Measurements from ENCODE around the gene HYDIN.
A peak's percentile ranks its signal among the peaks of the same experiment; 100 is the strongest.
"Not testable (repeated sequence)": the region's sequence is repeated elsewhere in the genome, so short reads cannot be mapped to it uniquely, and the experiment has no call there.

The HYDIN gene

GRCh38 chr16:71225145-71225544 lies 5.4 kb downstream of the HYDIN start:
- no peak for DNase-seq (ENCODE audit: low read depth, low spot score)

- no peak for DNase-seq (ENCODE audit: low read depth, low spot score)
Measured at GRCh38 chr16:71218306-71218963, 12.1 kb downstream of the HYDIN start.

GRCh38 chr16:71217506-71217905 lies 13.0 kb downstream of the HYDIN start:
- no peak for DNase-seq (ENCODE audit: low read depth, low spot score)

- no peak for DNase-seq (ENCODE audit: low read depth, low spot score)
Measured at GRCh38 chr16:71216714-71217113, 13.8 kb downstream of the HYDIN start.

GRCh38 chr16:71214746-71215381 lies 15.7 kb downstream of the HYDIN start:
- DNase-seq (ENCODE audit: low read depth, low spot score) = no peak

- no peak for DNase-seq (ENCODE audit: low read depth, low spot score)
Measured at GRCh38 chr16:71205482-71206131, 24.9 kb downstream of the HYDIN start.

- no peak for DNase-seq (ENCODE audit: low read depth, low spot score)
Measured at GRCh38 chr16:71203631-71204030, 26.9 kb downstream of the HYDIN start.

- DNase-seq (ENCODE audit: low read depth, low spot score) = no peak
Measured at GRCh38 chr16:71201556-71201955, 29.0 kb downstream of the HYDIN start.

GRCh38 chr16:71201054-71201453 lies 29.5 kb downstream of the HYDIN start:
- no peak for DNase-seq (ENCODE audit: low read depth, low spot score)

- DNase-seq (ENCODE audit: low read depth, low spot score) = no peak
Measured at GRCh38 chr16:71198408-71198807, 32.1 kb downstream of the HYDIN start.

GRCh38 chr16:71192387-71192786 lies 38.1 kb downstream of the HYDIN start:
- DNase-seq (ENCODE audit: low read depth, low spot score) = no peak

GRCh38 chr16:71188956-71189712 lies 41.4 kb downstream of the HYDIN start:
- no peak for DNase-seq (ENCODE audit: low read depth, low spot score)

- peak; percentile 31 for DNase-seq (ENCODE audit: low read depth, low spot score)
Measured at GRCh38 chr16:71185347-71185746, 45.2 kb downstream of the HYDIN start.

- no peak for DNase-seq (ENCODE audit: low read depth, low spot score)
Measured at GRCh38 chr16:71179569-71179968, 51.0 kb downstream of the HYDIN start.

- DNase-seq (ENCODE audit: low read depth, low spot score) = no peak
Measured at GRCh38 chr16:71172481-71173207, 57.9 kb downstream of the HYDIN start.

GRCh38 chr16:71161007-71161406 lies 69.5 kb downstream of the HYDIN start:
- DNase-seq (ENCODE audit: low read depth, low spot score) = not testable (repeated sequence)

- not testable (repeated sequence) for DNase-seq (ENCODE audit: low read depth, low spot score)
Measured at GRCh38 chr16:71157278-71157677, 73.2 kb downstream of the HYDIN start.

- DNase-seq (ENCODE audit: low read depth, low spot score) = not testable (repeated sequence)
Measured at GRCh38 chr16:71153329-71153728, 77.2 kb downstream of the HYDIN start.

- DNase-seq (ENCODE audit: low read depth, low spot score) = not testable (repeated sequence)
Measured at GRCh38 chr16:71151654-71152053, 78.9 kb downstream of the HYDIN start.

GRCh38 chr16:71143246-71143645 lies 87.3 kb downstream of the HYDIN start:
- DNase-seq (ENCODE audit: low read depth, low spot score) = not testable (repeated sequence)

GRCh38 chr16:71110565-71110964 lies 120.0 kb downstream of the HYDIN start:
- DNase-seq (ENCODE audit: low read depth, low spot score) = not testable (repeated sequence)
